ENCODE data around the gene SLCO4C1. TPM values are rescaled to one million over a fixed set of nuclear protein-coding genes. Genes with fewer than 3 reads are reported as not detected.

The SLCO4C1 gene
- polyA plus RNA-seq, 1 donor from 2014 or later = 0.12 TPM

DNA sequence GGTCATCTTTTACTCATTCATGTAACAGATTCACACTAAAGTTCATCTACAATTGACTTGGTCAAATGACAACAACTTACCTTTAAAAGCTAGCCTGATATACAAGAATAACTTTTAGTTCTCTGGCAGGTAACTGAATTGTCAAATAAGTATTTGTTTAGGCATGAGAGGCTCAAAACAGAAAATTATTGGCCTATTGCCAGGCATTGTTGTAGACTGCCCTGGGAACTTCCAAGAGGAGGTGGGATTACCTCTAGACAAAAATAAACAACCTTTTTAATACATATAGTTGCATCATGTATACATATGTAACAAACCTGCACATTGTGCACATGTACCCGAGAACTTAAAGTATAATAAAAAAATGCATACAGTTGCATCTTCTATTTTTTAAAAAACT lies 18.2 kb upstream of the SLCO4C1 start:
- Histone ChIP-seq H3K79me2 (replicated peaks; ENCODE audit: insufficient read depth, low read length) (no peaks in the 10 kb centered on the region), H3F3A (ENCODE audit: insufficient read depth, low read length, poor library complexity, severe bottlenecking) (no peaks in the 10 kb centered on the region), H3K9me3 (ENCODE audit: low read length) (no peaks in the 10 kb centered on the region), H3K36me3 (ENCODE audit: insufficient read depth, low read length) (no peaks in the 10 kb centered on the region), H3K27ac (ENCODE audit: low read length) (no peak overlapping the region), H3K27me3 (ENCODE audit: insufficient read depth, low read depth, low read length) (no peaks in the 10 kb centered on the region), H3K9me2 (ENCODE audit: insufficient read depth, low read length) (no peaks in the 10 kb centered on the region), H3K9ac (ENCODE audit: low read length) (no peak overlapping the region), H2AFZ (ENCODE audit: low read depth, low read length) (no peak overlapping the region), H3K4me3 (ENCODE audit: low read length) (no peak overlapping the region), H3K4me2 (ENCODE audit: low read length) (no peak overlapping the region), H4K20me1 (ENCODE audit: insufficient read depth) (no peaks in the 10 kb centered on the region)
- no peak for TF ChIP-seq MXI1 (conservative IDR thresholded peaks at IDR 0.05; ENCODE audit: poor library complexity, severe bottlenecking)
- TF ChIP-seq TAF1 (IDR thresholded peaks at IDR 0.05; ENCODE audit: low read depth) = no peak
- TF ChIP-seq EZH2 (IDR thresholded peaks at IDR 0.05; ENCODE audit: borderline replicate concordance, insufficient read depth, low read length, poor library complexity, severe bottlenecking) = no peak
- TF ChIP-seq, protein P1, sequence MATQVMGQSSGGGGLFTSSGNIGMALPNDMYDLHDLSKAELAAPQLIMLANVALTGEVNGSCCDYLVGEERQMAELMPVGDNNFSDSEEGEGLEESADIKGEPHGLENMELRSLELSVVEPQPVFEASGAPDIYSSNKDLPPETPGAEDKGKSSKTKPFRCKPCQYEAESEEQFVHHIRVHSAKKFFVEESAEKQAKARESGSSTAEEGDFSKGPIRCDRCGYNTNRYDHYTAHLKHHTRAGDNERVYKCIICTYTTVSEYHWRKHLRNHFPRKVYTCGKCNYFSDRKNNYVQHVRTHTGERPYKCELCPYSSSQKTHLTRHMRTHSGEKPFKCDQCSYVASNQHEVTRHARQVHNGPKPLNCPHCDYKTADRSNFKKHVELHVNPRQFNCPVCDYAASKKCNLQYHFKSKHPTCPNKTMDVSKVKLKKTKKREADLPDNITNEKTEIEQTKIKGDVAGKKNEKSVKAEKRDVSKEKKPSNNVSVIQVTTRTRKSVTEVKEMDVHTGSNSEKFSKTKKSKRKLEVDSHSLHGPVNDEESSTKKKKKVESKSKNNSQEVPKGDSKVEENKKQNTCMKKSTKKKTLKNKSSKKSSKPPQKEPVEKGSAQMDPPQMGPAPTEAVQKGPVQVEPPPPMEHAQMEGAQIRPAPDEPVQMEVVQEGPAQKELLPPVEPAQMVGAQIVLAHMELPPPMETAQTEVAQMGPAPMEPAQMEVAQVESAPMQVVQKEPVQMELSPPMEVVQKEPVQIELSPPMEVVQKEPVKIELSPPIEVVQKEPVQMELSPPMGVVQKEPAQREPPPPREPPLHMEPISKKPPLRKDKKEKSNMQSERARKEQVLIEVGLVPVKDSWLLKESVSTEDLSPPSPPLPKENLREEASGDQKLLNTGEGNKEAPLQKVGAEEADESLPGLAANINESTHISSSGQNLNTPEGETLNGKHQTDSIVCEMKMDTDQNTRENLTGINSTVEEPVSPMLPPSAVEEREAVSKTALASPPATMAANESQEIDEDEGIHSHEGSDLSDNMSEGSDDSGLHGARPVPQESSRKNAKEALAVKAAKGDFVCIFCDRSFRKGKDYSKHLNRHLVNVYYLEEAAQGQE (IDR thresholded peaks at IDR 0.05; ENCODE audit: borderline replicate concordance) = no peak
- no peak for TF ChIP-seq POLR2AphosphoS5 (IDR thresholded peaks at IDR 0.05)
- TF ChIP-seq, protein P2, sequence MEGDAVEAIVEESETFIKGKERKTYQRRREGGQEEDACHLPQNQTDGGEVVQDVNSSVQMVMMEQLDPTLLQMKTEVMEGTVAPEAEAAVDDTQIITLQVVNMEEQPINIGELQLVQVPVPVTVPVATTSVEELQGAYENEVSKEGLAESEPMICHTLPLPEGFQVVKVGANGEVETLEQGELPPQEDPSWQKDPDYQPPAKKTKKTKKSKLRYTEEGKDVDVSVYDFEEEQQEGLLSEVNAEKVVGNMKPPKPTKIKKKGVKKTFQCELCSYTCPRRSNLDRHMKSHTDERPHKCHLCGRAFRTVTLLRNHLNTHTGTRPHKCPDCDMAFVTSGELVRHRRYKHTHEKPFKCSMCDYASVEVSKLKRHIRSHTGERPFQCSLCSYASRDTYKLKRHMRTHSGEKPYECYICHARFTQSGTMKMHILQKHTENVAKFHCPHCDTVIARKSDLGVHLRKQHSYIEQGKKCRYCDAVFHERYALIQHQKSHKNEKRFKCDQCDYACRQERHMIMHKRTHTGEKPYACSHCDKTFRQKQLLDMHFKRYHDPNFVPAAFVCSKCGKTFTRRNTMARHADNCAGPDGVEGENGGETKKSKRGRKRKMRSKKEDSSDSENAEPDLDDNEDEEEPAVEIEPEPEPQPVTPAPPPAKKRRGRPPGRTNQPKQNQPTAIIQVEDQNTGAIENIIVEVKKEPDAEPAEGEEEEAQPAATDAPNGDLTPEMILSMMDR (IDR thresholded peaks at IDR 0.05; ENCODE audit: poor library complexity, severe bottlenecking) = no peak
- TF ChIP-seq RAD21 (conservative IDR thresholded peaks at IDR 0.05) = no peak
- TF ChIP-seq EP300 (conservative IDR thresholded peaks at IDR 0.05; ENCODE audit: poor library complexity, severe bottlenecking) = no peak
- TF ChIP-seq SMC3 (conservative IDR thresholded peaks at IDR 0.05; ENCODE audit: poor library complexity) = no peak

DNA sequence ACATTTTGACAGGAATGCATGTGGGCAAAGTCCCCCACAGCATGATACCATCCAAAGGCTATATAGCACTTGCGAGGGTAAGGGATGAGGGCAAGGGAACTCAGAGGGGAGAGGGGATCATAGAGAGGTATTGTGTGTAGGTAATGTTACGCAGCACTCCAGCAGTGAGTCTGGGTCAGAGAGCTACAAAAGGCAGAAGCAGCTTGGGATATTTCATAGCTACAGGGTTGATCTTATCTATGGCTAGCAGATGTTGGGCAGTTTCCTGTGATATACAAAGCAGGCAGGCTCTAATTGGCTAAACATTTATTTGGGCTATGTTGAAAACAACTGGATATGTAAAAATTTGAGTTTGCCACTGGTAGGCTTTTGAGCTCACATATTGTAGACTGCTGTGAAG lies 17.8 kb upstream of the SLCO4C1 start:
- H3K27ac ChIP-seq (ENCODE audit: low read length) = no peak overlapping the region
- H3K9me2 ChIP-seq (ENCODE audit: insufficient read depth, low read length) = no peaks in the 10 kb centered on the region
- no peaks in the 10 kb centered on the region for H4K20me1 ChIP-seq (ENCODE audit: insufficient read depth)
- H3K9me3 ChIP-seq (ENCODE audit: low read length) = no peaks in the 10 kb centered on the region
- no peaks in the 10 kb centered on the region for H3K27me3 ChIP-seq (ENCODE audit: insufficient read depth, low read depth, low read length)
- H2AFZ ChIP-seq (ENCODE audit: low read depth, low read length) = no peak overlapping the region
- no peak overlapping the region for H3K4me2 ChIP-seq (ENCODE audit: low read length)
- no peaks in the 10 kb centered on the region for H3K36me3 ChIP-seq (ENCODE audit: insufficient read depth, low read length)
- TF ChIP-seq, protein P1 (IDR thresholded peaks at IDR 0.05; ENCODE audit: borderline replicate concordance) = no peak
- TF ChIP-seq, protein P2 (IDR thresholded peaks at IDR 0.05; ENCODE audit: poor library complexity, severe bottlenecking) = no peak
- TF ChIP-seq RAD21 (conservative IDR thresholded peaks at IDR 0.05) = no peak
- TF ChIP-seq SMC3 (conservative IDR thresholded peaks at IDR 0.05; ENCODE audit: poor library complexity) = no peak
- TF ChIP-seq EP300 (conservative IDR thresholded peaks at IDR 0.05; ENCODE audit: poor library complexity, severe bottlenecking) = no peak
- no peak for TF ChIP-seq EZH2 (IDR thresholded peaks at IDR 0.05; ENCODE audit: borderline replicate concordance, insufficient read depth, low read length, poor library complexity, severe bottlenecking)
- no peak for TF ChIP-seq TAF1 (IDR thresholded peaks at IDR 0.05; ENCODE audit: low read depth)
- TF ChIP-seq MXI1 (conservative IDR thresholded peaks at IDR 0.05; ENCODE audit: poor library complexity, severe bottlenecking) = no peak
- H3K4me3 ChIP-seq (ENCODE audit: low read length) = no peak overlapping the region
- H3F3A ChIP-seq (ENCODE audit: insufficient read depth, low read length, poor library complexity, severe bottlenecking) = no peaks in the 10 kb centered on the region
- no peaks in the 10 kb centered on the region for H3K79me2 ChIP-seq (replicated peaks; ENCODE audit: insufficient read depth, low read length)
- H3K9ac ChIP-seq (ENCODE audit: low read length) = no peak overlapping the region
